GM12874 (cell line): Measurements from ENCODE around the gene DNAJB6.

Source experiments
- CTCF ChIP-seq: IDR thresholded peaks from 2 replicates; pipeline ENCODE4 v1.5.1; 2011; ENCODE audit warnings: low read depth, mild to moderate bottlenecking, control low read depth, low read length, moderate library complexity; ENCODE audit not compliant: insufficient read depth

DNAJB6 gene

GRCh38 chr7:157441023-157441399, 104.2 kb downstream of the DNAJB6 start:
- TF ChIP-seq CTCF = no peak

- TF ChIP-seq CTCF = no peak
Measured at GRCh38 chr7:157442456-157442855, 105.7 kb downstream of the DNAJB6 start.

GRCh38 chr7:157442993-157443831, 106.4 kb downstream of the DNAJB6 start:
- TF ChIP-seq CTCF = no peak

- no peak for TF ChIP-seq CTCF
Measured at GRCh38 chr7:157444011-157444842, 107.4 kb downstream of the DNAJB6 start.

- no peak for TF ChIP-seq CTCF
Measured at GRCh38 chr7:157444843-157445135, 108.0 kb downstream of the DNAJB6 start.

GRCh38 chr7:157445246-157445955, 108.6 kb downstream of the DNAJB6 start:
- TF ChIP-seq CTCF = no peak

- no peak for TF ChIP-seq CTCF
Measured at GRCh38 chr7:157445956-157446295, 109.1 kb downstream of the DNAJB6 start.
